Left forelimb (tissue), 1 donor: ENCODE data around the gene CADPS2.

ENCODE experiments used
- DNase-seq: peaks from one replicate; pipeline ENCODE4 v3.0.0-alpha.2; 2018; ENCODE audit warnings: low spot score

CADPS2 gene

GRCh38 chr7:122369756-122370155 is 516.5 kb downstream of the CADPS2 start:
- DNase-seq: no peak

- no peak for DNase-seq
Measured at GRCh38 chr7:122364761-122365280, 521.4 kb downstream of the CADPS2 start.

- DNase-seq: no peak
Measured at GRCh38 chr7:122363144-122363543, 523.1 kb downstream of the CADPS2 start.

GRCh38 chr7:122362473-122362872 is 523.8 kb downstream of the CADPS2 start:
- DNase-seq: no peak

- no peak for DNase-seq
Measured at GRCh38 chr7:122354656-122355055, 531.6 kb downstream of the CADPS2 start.

- DNase-seq: no peak
Measured at GRCh38 chr7:122352454-122352853, 533.8 kb downstream of the CADPS2 start.

- no peak for DNase-seq
Measured at GRCh38 chr7:122350701-122351100, 535.6 kb downstream of the CADPS2 start.

- DNase-seq: no peak
Measured at GRCh38 chr7:122344303-122344620, 542.0 kb downstream of the CADPS2 start.

- no peak for DNase-seq
Measured at GRCh38 chr7:122343601-122344302, 542.5 kb downstream of the CADPS2 start.

- DNase-seq: no peak
Measured at GRCh38 chr7:122340427-122340826, 545.8 kb downstream of the CADPS2 start.

GRCh38 chr7:122339145-122339904 is 546.9 kb downstream of the CADPS2 start:
- no peak for DNase-seq

- DNase-seq: no peak
Measured at GRCh38 chr7:122337011-122337410, 549.2 kb downstream of the CADPS2 start.

GRCh38 chr7:122329145-122329802 is 557.0 kb downstream of the CADPS2 start:
- no peak for DNase-seq

GRCh38 chr7:122327969-122328368 is 558.3 kb downstream of the CADPS2 start:
- no peak for DNase-seq

- DNase-seq: no peak
Measured at GRCh38 chr7:122316467-122317388, 569.5 kb downstream of the CADPS2 start.

- DNase-seq: no peak
Measured at GRCh38 chr7:122315507-122316466, 570.5 kb downstream of the CADPS2 start.

GRCh38 chr7:122314284-122314683 is 572.0 kb downstream of the CADPS2 start:
- DNase-seq: no peak

GRCh38 chr7:122312789-122313188 is 573.5 kb downstream of the CADPS2 start:
- no peak for DNase-seq

GRCh38 chr7:122311734-122312450 is 574.4 kb downstream of the CADPS2 start:
- no peak for DNase-seq
